HCT116 (cell line): ENCODE results near the gene CDH4. TPM values are rescaled to one million over a fixed set of nuclear protein-coding genes. Genes with fewer than 3 reads are reported as not detected.

ENCODE experiments used
- ATAC-seq: fragments of 200-7000 bp; cut with Tn5 transposase; 2 replicates; pipeline ENCODE4 v1.9.1; 2020; ENCODE audit warnings: mild to moderate bottlenecking, moderate library complexity
- BruUV-seq: library from RNA; stranded (reverse); fragments of 400-500 nt; replicated peaks from 2 replicates; lab custom pipeline; 2021; lab: Mats Ljungman, UMichigan
- CTCF ChIA-PET: fragments of 300-600 bp; sonication (Branson Sonifier 250); formaldehyde crosslinking; loops from one replicate; lab custom pipeline; 2021; ENCODE audit warnings: antibody characterized with exemption; lab: Charles Lee
- POLR2A ChIA-PET: fragments of 300-600, 350-600 bp; sonication (Branson Sonifier 250); formaldehyde crosslinking; loops from one replicate; lab custom pipeline; 2021; ENCODE audit warnings: antibody characterized with exemption; lab: Charles Lee
- RAD21 ChIA-PET, 2 experiments: fragments of 300-600 bp; sonication (Branson Sonifier 250); formaldehyde crosslinking; loops; one replicate each; lab custom pipeline; 2023; ENCODE audit warnings: low total read pairs in 2 of 2; ENCODE audit not compliant: uncharacterized antibody in 2 of 2, unreplicated experiment in 2 of 2, low non-redundant PET in 1 of 2; lab: Charles Lee
- DNase-seq: peaks from one replicate; pipeline ENCODE4 v3.0.0-alpha.2; 2010; ENCODE audit warnings: low read depth, low spot score
- H2AFZ ChIP-seq: fragments of 200-600 bp; shearing (Covaris generic), sonication (generic); 2 replicates; pipeline ENCODE4 v1.6.1; 2017; ENCODE audit warnings: low read depth, mixed run types, mixed read lengths, antibody characterized with exemption, low read length; ENCODE audit not compliant: poor library complexity, severe bottlenecking
- H3K27ac ChIP-seq: 2 replicates; pipeline ENCODE4 v1.5.1; 2012; ENCODE audit warnings: low read depth, low read length
- H3K27me3 ChIP-seq: fragments of 200-600 bp; sonication (generic); 2 replicates; pipeline ENCODE4 v1.6.1; 2016; ENCODE audit warnings: mixed run types, low read length, mixed read lengths; ENCODE audit not compliant: insufficient read depth
- H3K36me3 ChIP-seq, 2 experiments: fragments of 200-500 bp in 1 of 2; fragments of 200-600 bp in 1 of 2; sonication (Bioruptor generic) in 1 of 2; sonication (generic) in 1 of 2; 2 replicates each; pipeline versions ENCODE4 v1.5.1 to v1.6.1; 2014 to 2016; ENCODE audit warnings: low read length in 2 of 2, inconsistent platforms in 1 of 2, mixed read lengths in 1 of 2, mixed run types in 1 of 2; ENCODE audit not compliant: insufficient read depth in 2 of 2, control insufficient read depth in 1 of 2
- H3K4me1 ChIP-seq, 2 experiments: fragments of 200-600 bp in 1 of 2; sonication (generic) in 1 of 2; 2 replicates each; pipeline versions ENCODE4 v1.5.1 to v1.6.1; 2012 to 2017; ENCODE audit warnings: low read length in 2 of 2, inconsistent platforms in 1 of 2, mild to moderate bottlenecking in 1 of 2, mixed read lengths in 1 of 2, mixed run types in 1 of 2, moderate library complexity in 1 of 2; ENCODE audit not compliant: insufficient read depth in 2 of 2, control insufficient read depth in 1 of 2
- H3K4me2 ChIP-seq: fragments of 200-600 bp; sonication (generic); 2 replicates; pipeline ENCODE4 v1.6.1; 2017; ENCODE audit warnings: mixed run types, low read length, mixed read lengths
- H3K4me3 ChIP-seq, 2 experiments: fragments of 200-600 bp in 1 of 2; sonication (generic) in 1 of 2; replicated peaks in 1 of 2; 2 replicates each; pipeline ENCODE4 v1.5.1; 2011 to 2016; ENCODE audit warnings: low read length in 2 of 2, control low read depth in 1 of 2, low read depth in 1 of 2, mild to moderate bottlenecking in 1 of 2, mixed read lengths in 1 of 2, mixed run types in 1 of 2
- H3K79me2 ChIP-seq: fragments of 200-600 bp; sonication (generic); 2 replicates; pipeline ENCODE4 v1.6.1; 2017; ENCODE audit warnings: mild to moderate bottlenecking, mixed run types, low read length, moderate library complexity, mixed read lengths; ENCODE audit not compliant: insufficient read depth
- H3K9ac ChIP-seq: fragments of 200-600 bp; sonication (generic); 2 replicates; pipeline ENCODE4 v1.6.1; 2016; ENCODE audit warnings: low read length, mixed read lengths
- H3K9me2 ChIP-seq: fragments of 200-600 bp; sonication (generic), shearing (Covaris generic); 2 replicates; pipeline ENCODE4 v1.6.1; 2017; ENCODE audit warnings: mixed run types, mild to moderate bottlenecking, moderate library complexity; ENCODE audit not compliant: insufficient read depth
- H3K9me3 ChIP-seq, 2 experiments: fragments of 200-500 bp in 1 of 2; fragments of 200-600 bp in 1 of 2; sonication (Bioruptor generic) in 1 of 2; sonication (generic) in 1 of 2; 2 replicates each; pipeline ENCODE4 v1.6.1; 2014 to 2017; ENCODE audit warnings: low read length in 2 of 2, mixed read lengths in 2 of 2, inconsistent platforms in 1 of 2, low read depth in 1 of 2, mild to moderate bottlenecking in 1 of 2, mixed run types in 1 of 2, moderate library complexity in 1 of 2; ENCODE audit not compliant: control insufficient read depth in 1 of 2, insufficient read depth in 1 of 2
- H4K20me1 ChIP-seq: fragments of 200-600 bp; sonication (generic), shearing (Covaris generic); 2 replicates; pipeline ENCODE4 v1.6.1; 2017; ENCODE audit warnings: mixed run types, mild to moderate bottlenecking, moderate library complexity; ENCODE audit not compliant: insufficient read depth
- ATF3 ChIP-seq: IDR thresholded peaks from 2 replicates; pipeline ENCODE4 v1.6.1; 2012
- CBX3 ChIP-seq: IDR thresholded peaks from 2 replicates; pipeline ENCODE4 v1.6.1; 2012; ENCODE audit warnings: low read depth
- EGR1 ChIP-seq: IDR thresholded peaks from 2 replicates; pipeline ENCODE4 v1.6.1; 2012; ENCODE audit warnings: low read depth
- EZH2 ChIP-seq: fragments of 200-600 bp; sonication (generic); IDR thresholded peaks from 2 replicates; pipeline ENCODE4 v1.6.1; 2017; ENCODE audit warnings: antibody characterized with exemption, mixed run types
- EZH2phosphoT487 ChIP-seq: fragments of 200-600 bp; IDR thresholded peaks from 2 replicates; pipeline ENCODE4 v1.6.1; 2018; ENCODE audit warnings: antibody characterized with exemption, borderline replicate concordance
- FOSL1 ChIP-seq: IDR thresholded peaks from 2 replicates; pipeline ENCODE4 v1.6.1; 2012; ENCODE audit warnings: low read depth
- JUND ChIP-seq: IDR thresholded peaks from 2 replicates; pipeline ENCODE4 v1.6.1; 2012
- RAD21 ChIP-seq: IDR thresholded peaks from 2 replicates; pipeline ENCODE4 v1.6.1; 2012; ENCODE audit warnings: low read depth, mild to moderate bottlenecking
- SIN3A ChIP-seq: IDR thresholded peaks from 2 replicates; pipeline ENCODE4 v1.6.1; 2012; ENCODE audit warnings: low read depth
- SP1 ChIP-seq: IDR thresholded peaks from 2 replicates; pipeline ENCODE4 v1.6.1; 2012; ENCODE audit warnings: low read depth
- TCF7L2 ChIP-seq: IDR thresholded peaks from 2 replicates; pipeline ENCODE4 v1.7.0; 2011; ENCODE audit warnings: borderline replicate concordance, inconsistent platforms; ENCODE audit not compliant: insufficient read depth, insufficient read length; ENCODE audit errors: extremely low read depth
- YY1 ChIP-seq: IDR thresholded peaks from 2 replicates; pipeline ENCODE4 v1.6.1; 2011; ENCODE audit warnings: low read length, low read depth, moderate library complexity, mild to moderate bottlenecking; ENCODE audit not compliant: insufficient replicate concordance; ENCODE audit errors: extremely low read depth
- ZFX ChIP-seq: fragments of 450-650 bp; IDR thresholded peaks from 2 replicates; pipeline ENCODE4 v1.6.1; 2017
- intact Hi-C: fragments of 100-400 bp; cut with micrococcal nuclease; formaldehyde crosslinking; loops from 2 replicates; pipeline ENCODE4 v1.10.0; 2022
- total RNA-seq: library from RNA; stranded (reverse); gene quantifications from one replicate; pipeline ENCODE4 v1.2.1, GENCODE V29; 2021; ENCODE audit not compliant: unreplicated experiment
- TF ChIP-seq, protein P1 (sequence below): IDR thresholded peaks from 2 replicates; pipeline ENCODE4 v1.6.1; 2011; ENCODE audit warnings: mild to moderate bottlenecking, low read length, moderate library complexity; ENCODE audit not compliant: insufficient replicate concordance; ENCODE audit errors: extremely low read depth
- TF ChIP-seq, protein P2 (sequence below): IDR thresholded peaks from 2 replicates; pipeline ENCODE4 v1.6.1; 2012; ENCODE audit warnings: low read depth

Gene CDH4
- total RNA-seq, 1 experiment from 2014 or later = not detected

DNA sequence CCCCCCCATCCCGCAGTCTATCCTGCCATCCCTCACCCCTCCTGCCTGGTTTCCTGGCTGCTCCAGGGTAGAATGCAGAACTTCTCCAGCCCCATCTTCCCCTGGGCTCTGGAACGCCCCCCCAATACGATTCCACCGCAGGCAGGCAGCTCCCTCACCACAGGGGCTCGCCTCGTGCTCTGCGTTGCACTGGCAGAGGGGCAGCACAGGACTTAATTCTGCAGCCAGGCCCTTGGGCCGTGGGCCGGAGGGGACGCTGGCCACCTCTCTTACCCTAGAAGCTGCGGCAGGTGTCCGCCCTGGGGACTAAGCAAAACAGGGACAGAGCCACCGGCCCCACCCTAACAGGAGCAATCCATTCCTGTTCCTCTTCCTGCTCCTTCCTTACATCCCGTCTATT, 263.9 kb downstream of the CDH4 start (continued):
- TF ChIP-seq ATF3 (no peak), TCF7L2 (no peak), JUND (no peak), EGR1 (no peak), FOSL1 (no peak), SP1 (no peak)
- TF ChIP-seq, protein P1, sequence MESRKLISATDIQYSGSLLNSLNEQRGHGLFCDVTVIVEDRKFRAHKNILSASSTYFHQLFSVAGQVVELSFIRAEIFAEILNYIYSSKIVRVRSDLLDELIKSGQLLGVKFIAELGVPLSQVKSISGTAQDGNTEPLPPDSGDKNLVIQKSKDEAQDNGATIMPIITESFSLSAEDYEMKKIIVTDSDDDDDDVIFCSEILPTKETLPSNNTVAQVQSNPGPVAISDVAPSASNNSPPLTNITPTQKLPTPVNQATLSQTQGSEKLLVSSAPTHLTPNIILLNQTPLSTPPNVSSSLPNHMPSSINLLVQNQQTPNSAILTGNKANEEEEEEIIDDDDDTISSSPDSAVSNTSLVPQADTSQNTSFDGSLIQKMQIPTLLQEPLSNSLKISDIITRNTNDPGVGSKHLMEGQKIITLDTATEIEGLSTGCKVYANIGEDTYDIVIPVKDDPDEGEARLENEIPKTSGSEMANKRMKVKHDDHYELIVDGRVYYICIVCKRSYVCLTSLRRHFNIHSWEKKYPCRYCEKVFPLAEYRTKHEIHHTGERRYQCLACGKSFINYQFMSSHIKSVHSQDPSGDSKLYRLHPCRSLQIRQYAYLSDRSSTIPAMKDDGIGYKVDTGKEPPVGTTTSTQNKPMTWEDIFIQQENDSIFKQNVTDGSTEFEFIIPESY = no peak

DNA sequence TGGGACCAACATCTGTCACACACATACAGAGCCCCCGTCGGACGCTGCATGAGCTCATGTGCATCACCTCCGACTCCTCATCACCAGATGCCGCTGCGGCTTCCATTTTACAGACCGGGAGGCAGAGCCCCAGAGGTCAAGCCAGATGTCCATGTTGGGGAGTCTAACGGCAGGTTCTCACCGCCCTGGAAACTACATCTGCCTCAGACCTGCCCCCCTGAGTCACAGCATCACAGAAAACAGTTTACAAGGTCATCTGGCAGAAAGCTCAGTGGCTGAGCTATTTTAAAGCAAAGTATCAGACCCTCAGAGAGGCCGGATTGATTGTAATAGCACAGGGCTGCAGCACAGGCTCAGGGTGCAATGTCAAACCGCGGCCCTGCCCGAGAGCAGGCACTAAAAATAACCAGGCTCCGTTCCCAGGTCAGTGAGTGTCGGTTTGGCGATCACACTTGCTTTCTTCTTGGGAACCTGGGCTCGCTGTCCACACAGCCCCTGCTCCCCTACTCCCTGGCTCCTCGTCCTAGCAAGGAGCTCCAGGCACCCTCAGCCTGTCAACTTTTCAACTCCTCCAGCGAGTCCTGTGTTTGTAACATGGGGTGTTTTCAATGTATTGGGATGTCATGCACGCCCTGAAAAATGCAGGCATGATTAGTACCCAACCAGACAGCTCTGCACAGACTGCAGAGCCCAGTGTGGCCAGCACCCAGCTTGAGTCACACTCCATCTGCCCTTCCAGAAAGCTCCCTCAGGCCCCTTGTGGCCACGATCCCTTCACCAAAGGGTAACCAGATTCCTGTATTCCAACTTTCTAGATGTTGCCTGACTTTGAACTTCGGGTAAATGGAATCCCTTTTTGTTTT, 264.5 kb downstream of the CDH4 start:
- H3K27ac ChIP-seq = no peak overlapping the region
- POLR2A ChIA-PET = no interaction called here
- no peaks in the 10 kb centered on the region for H3K9me2 ChIP-seq
- H3K36me3 ChIP-seq = no peaks in the 10 kb centered on the region
- ATAC-seq (no peak), DNase-seq (no peak)
- intact Hi-C loops = no loop called here
- no peaks in the 10 kb centered on the region; the same call in 1 of the 2 replicates for H3K27me3 ChIP-seq
- no peak overlapping the region for H3K4me2 ChIP-seq
- H2AFZ ChIP-seq = no peak overlapping the region
- H3K79me2 ChIP-seq = no peaks in the 10 kb centered on the region
- H4K20me1 ChIP-seq = no peaks in the 10 kb centered on the region
- RAD21 ChIA-PET = no interaction called here
- no peaks in the 10 kb centered on the region for H3K4me1 ChIP-seq
- no peak overlapping the region for H3K4me3 ChIP-seq
- CTCF ChIA-PET = no interaction called here
- H3K9me3 ChIP-seq = no peaks in the 10 kb centered on the region
- H3K9ac ChIP-seq = no peak overlapping the region
- TF ChIP-seq TCF7L2 = no peak
- no peak for TF ChIP-seq YY1
- no peak for TF ChIP-seq RAD21
- no peak for TF ChIP-seq ATF3
- TF ChIP-seq SP1 = no peak
- TF ChIP-seq SIN3A = no peak
- TF ChIP-seq EZH2phosphoT487 = no peak
- TF ChIP-seq ZFX = no peak
- no peak for TF ChIP-seq EGR1
- TF ChIP-seq, protein P2, sequence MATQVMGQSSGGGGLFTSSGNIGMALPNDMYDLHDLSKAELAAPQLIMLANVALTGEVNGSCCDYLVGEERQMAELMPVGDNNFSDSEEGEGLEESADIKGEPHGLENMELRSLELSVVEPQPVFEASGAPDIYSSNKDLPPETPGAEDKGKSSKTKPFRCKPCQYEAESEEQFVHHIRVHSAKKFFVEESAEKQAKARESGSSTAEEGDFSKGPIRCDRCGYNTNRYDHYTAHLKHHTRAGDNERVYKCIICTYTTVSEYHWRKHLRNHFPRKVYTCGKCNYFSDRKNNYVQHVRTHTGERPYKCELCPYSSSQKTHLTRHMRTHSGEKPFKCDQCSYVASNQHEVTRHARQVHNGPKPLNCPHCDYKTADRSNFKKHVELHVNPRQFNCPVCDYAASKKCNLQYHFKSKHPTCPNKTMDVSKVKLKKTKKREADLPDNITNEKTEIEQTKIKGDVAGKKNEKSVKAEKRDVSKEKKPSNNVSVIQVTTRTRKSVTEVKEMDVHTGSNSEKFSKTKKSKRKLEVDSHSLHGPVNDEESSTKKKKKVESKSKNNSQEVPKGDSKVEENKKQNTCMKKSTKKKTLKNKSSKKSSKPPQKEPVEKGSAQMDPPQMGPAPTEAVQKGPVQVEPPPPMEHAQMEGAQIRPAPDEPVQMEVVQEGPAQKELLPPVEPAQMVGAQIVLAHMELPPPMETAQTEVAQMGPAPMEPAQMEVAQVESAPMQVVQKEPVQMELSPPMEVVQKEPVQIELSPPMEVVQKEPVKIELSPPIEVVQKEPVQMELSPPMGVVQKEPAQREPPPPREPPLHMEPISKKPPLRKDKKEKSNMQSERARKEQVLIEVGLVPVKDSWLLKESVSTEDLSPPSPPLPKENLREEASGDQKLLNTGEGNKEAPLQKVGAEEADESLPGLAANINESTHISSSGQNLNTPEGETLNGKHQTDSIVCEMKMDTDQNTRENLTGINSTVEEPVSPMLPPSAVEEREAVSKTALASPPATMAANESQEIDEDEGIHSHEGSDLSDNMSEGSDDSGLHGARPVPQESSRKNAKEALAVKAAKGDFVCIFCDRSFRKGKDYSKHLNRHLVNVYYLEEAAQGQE = no peak
- no peak for TF ChIP-seq CBX3
- TF ChIP-seq EZH2 = no peak
- no TSS peak for BruUV-seq
